ENCODE measurements around the gene KLHDC8B.

Gene KLHDC8B

GRCh38 chr3:49134471-49135265, 36.7 kb upstream of the KLHDC8B start:
- no peak overlapping the region for H3K4me3 ChIP-seq (ENCODE audit: low read length)
- DNase-seq (ENCODE audit: low read depth): no peak
- no peak for TF ChIP-seq CTCF (conservative IDR thresholded peaks at IDR 0.05; ENCODE audit: low read depth, low read length)

DNA sequence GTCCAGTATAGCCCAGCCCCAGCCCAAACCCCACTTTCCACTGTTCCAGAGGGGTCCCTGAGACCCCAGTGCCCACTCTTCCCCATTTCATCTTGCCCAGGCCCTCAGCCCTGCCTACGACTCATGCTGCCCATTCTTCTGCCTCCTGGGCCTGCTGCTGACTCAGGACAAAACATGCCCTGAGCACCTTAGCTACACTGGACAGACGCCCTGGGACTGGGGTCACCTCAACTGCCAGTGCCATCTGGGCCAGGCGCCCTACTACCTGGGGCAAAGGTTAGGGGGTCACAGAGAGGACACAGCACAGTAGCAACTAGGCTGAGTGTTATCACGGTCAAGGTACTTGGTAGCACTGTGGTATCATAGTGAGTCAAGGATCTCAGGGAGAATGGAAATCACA, 35.9 kb upstream of the KLHDC8B start:
- DNase-seq (ENCODE audit: low read depth): no peak
- no peak overlapping the region for H3K4me3 ChIP-seq (ENCODE audit: low read length)
- TF ChIP-seq CTCF (conservative IDR thresholded peaks at IDR 0.05; ENCODE audit: low read depth, low read length): no peak

- no peak for DNase-seq (ENCODE audit: low read depth)
- H3K4me3 ChIP-seq (ENCODE audit: low read length): no peak overlapping the region
- TF ChIP-seq CTCF (conservative IDR thresholded peaks at IDR 0.05; ENCODE audit: low read depth, low read length): no peak
Measured at GRCh38 chr3:49140080-49140479, 31.3 kb upstream of the KLHDC8B start.

GRCh38 chr3:49148159-49148558, 23.2 kb upstream of the KLHDC8B start:
- no peak for DNase-seq (ENCODE audit: low read depth)
- no peak overlapping the region for H3K4me3 ChIP-seq (ENCODE audit: low read length)
- no peak for TF ChIP-seq CTCF (conservative IDR thresholded peaks at IDR 0.05; ENCODE audit: low read depth, low read length)

GRCh38 chr3:49151610-49152009, 19.8 kb upstream of the KLHDC8B start:
- no peak overlapping the region for H3K4me3 ChIP-seq (ENCODE audit: low read length)
- DNase-seq (ENCODE audit: low read depth): no peak
- TF ChIP-seq CTCF (conservative IDR thresholded peaks at IDR 0.05; ENCODE audit: low read depth, low read length): no peak

- TF ChIP-seq CTCF (conservative IDR thresholded peaks at IDR 0.05; ENCODE audit: low read depth, low read length): no peak
- no peak for DNase-seq (ENCODE audit: low read depth)
- no peak overlapping the region for H3K4me3 ChIP-seq (ENCODE audit: low read length)
Measured at GRCh38 chr3:49153349-49153912, 18.0 kb upstream of the KLHDC8B start.

DNA sequence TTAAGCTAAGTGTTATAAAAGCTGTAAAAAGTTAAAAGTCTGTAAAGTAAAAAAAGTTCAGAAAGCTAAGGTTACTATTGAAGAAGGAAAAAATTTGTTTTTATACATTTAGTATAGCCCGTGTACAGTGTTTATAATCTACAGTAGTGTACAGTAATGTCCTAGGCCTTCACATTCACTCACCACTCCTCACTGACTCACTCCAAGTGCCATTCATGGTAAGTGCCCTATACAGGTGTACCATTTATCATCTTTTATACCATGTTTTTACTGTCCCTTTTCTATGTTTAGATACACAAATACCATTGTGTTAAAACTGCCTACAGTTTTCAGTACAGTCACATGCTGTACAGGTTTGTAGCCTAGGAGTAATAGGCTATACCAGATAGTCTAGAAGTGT, 14.1 kb upstream of the KLHDC8B start:
- no peak for TF ChIP-seq CTCF (conservative IDR thresholded peaks at IDR 0.05; ENCODE audit: low read depth, low read length)
- no peak overlapping the region for H3K4me3 ChIP-seq (ENCODE audit: low read length)
- no peak for DNase-seq (ENCODE audit: low read depth)
